OCI-LY7 (cell line): ENCODE measurements around the gene RHBDD1.

Experiments
- EZH2phosphoT487 ChIP-seq: fragments of 200-600 bp; sonication (generic); IDR thresholded peaks from 2 replicates; pipeline ENCODE4 v1.6.1; 2018; ENCODE audit warnings: low read depth, borderline replicate concordance, mild to moderate bottlenecking, mixed run types, antibody characterized with exemption, low read length, moderate library complexity, mixed read lengths
- TF ChIP-seq, protein P1 (sequence below): fragments of 200-600 bp; sonication (generic); conservative IDR thresholded peaks from 2 replicates; pipeline ENCODE4 v1.5.1; 2014; ENCODE audit warnings: mild to moderate bottlenecking, antibody characterized with exemption, low read length, moderate library complexity, mixed read lengths

DNA sequence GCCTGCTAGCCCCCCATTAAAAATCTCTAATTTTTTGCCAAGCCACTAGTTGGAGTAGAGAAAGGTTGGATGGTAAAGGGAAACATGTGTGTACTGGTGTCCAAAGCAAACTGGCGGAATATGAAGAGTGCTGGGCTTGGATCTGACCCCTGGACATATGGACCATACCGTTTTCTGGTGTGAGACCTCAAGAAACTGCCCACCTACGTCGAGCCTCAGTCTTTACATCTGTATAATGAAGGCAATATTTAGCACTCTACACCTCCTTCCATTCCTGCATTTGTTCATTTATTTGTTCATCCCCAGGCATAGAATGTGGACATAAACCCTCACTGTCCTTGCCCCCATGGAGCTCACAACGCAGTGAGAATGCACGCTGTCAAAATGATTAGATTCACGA, 142.4 kb downstream of the RHBDD1 start:
- TF ChIP-seq, protein P1, sequence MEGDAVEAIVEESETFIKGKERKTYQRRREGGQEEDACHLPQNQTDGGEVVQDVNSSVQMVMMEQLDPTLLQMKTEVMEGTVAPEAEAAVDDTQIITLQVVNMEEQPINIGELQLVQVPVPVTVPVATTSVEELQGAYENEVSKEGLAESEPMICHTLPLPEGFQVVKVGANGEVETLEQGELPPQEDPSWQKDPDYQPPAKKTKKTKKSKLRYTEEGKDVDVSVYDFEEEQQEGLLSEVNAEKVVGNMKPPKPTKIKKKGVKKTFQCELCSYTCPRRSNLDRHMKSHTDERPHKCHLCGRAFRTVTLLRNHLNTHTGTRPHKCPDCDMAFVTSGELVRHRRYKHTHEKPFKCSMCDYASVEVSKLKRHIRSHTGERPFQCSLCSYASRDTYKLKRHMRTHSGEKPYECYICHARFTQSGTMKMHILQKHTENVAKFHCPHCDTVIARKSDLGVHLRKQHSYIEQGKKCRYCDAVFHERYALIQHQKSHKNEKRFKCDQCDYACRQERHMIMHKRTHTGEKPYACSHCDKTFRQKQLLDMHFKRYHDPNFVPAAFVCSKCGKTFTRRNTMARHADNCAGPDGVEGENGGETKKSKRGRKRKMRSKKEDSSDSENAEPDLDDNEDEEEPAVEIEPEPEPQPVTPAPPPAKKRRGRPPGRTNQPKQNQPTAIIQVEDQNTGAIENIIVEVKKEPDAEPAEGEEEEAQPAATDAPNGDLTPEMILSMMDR: no peak
- no peak for TF ChIP-seq EZH2phosphoT487
